Measurements from ENCODE around the gene CES2.
A peak's percentile ranks its signal among the peaks of the same experiment; 100 is the strongest.

The CES2 gene

DNA sequence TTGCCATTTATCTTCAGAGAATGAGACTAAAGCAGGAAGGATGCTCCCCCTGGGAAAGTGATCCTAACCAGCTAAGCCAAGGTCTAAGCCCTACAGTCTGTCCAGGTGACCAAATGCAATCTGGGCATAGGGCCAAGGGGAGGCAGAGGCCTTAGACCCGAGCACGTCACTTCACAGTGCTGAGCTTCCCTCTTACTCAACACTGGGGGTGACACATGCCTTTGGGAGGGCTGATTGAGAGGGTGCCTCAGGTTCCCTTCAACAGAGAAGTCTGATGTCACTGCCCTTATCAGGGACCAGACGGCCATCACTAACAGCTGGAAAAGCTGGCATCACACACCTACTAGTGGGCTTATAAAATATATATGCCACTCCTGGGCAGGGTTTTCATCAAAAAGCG lies 5.1 kb upstream of the CES2 start (continued):
- TF ChIP-seq, protein P1, sequence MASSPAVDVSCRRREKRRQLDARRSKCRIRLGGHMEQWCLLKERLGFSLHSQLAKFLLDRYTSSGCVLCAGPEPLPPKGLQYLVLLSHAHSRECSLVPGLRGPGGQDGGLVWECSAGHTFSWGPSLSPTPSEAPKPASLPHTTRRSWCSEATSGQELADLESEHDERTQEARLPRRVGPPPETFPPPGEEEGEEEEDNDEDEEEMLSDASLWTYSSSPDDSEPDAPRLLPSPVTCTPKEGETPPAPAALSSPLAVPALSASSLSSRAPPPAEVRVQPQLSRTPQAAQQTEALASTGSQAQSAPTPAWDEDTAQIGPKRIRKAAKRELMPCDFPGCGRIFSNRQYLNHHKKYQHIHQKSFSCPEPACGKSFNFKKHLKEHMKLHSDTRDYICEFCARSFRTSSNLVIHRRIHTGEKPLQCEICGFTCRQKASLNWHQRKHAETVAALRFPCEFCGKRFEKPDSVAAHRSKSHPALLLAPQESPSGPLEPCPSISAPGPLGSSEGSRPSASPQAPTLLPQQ (tag by site-specific recombination; IDR thresholded peaks at IDR 0.05), result 0 out of 2 replicates have a peak, but pooled peaks have one; percentile 49
- TF ChIP-seq ZNF19 (tag by site-specific recombination; IDR thresholded peaks at IDR 0.05; ENCODE audit: low read depth) (no peak), ZNF624 (tag by site-specific recombination; IDR thresholded peaks at IDR 0.05) (no peak), ZNF16 (tag by site-specific recombination; IDR thresholded peaks at IDR 0.05; ENCODE audit: low read depth) (no peak), ZNF350 (tag by site-specific recombination; IDR thresholded peaks at IDR 0.05) (no peak), ZNF140 (tag by site-specific recombination; IDR thresholded peaks at IDR 0.05) (no peak), ZNF501 (tag by site-specific recombination; IDR thresholded peaks at IDR 0.05) (no peak), ZNF768 (tag by site-specific recombination; IDR thresholded peaks at IDR 0.05) (no peak), ZNF114 (tag by site-specific recombination; IDR thresholded peaks at IDR 0.05) (no peak), ZBTB11 (tag by site-specific recombination; conservative IDR thresholded peaks at IDR 0.05; ENCODE audit: low read depth) (no peak), ZEB2 (tag by site-specific recombination; IDR thresholded peaks at IDR 0.05) (no peak), PRDM10 (tag by site-specific recombination; IDR thresholded peaks at IDR 0.05) (0 out of 2 replicates have a peak, but pooled peaks have one; percentile 18), ZNF621 (tag by site-specific recombination; IDR thresholded peaks at IDR 0.05) (no peak), ZNF169 (tag by site-specific recombination; IDR thresholded peaks at IDR 0.05) (no peak), ZIC2 (tag by site-specific recombination; IDR thresholded peaks at IDR 0.05) (no peak), ZNF37A (tag by site-specific recombination; IDR thresholded peaks at IDR 0.05) (no peak), ZNF132 (tag by site-specific recombination; IDR thresholded peaks at IDR 0.05; ENCODE audit: borderline replicate concordance) (no peak), ZNF660 (tag by site-specific recombination; IDR thresholded peaks at IDR 0.05) (0 out of 2 replicates have a peak, but pooled peaks have one; percentile 72), ZNF670 (tag by site-specific recombination; IDR thresholded peaks at IDR 0.05; ENCODE audit: low read depth) (no peak), ZNF266 (tag by site-specific recombination; IDR thresholded peaks at IDR 0.05; ENCODE audit: low read depth) (no peak), GFI1B (tag by site-specific recombination; IDR thresholded peaks at IDR 0.05) (no peak)
- TF ChIP-seq, protein P2, sequence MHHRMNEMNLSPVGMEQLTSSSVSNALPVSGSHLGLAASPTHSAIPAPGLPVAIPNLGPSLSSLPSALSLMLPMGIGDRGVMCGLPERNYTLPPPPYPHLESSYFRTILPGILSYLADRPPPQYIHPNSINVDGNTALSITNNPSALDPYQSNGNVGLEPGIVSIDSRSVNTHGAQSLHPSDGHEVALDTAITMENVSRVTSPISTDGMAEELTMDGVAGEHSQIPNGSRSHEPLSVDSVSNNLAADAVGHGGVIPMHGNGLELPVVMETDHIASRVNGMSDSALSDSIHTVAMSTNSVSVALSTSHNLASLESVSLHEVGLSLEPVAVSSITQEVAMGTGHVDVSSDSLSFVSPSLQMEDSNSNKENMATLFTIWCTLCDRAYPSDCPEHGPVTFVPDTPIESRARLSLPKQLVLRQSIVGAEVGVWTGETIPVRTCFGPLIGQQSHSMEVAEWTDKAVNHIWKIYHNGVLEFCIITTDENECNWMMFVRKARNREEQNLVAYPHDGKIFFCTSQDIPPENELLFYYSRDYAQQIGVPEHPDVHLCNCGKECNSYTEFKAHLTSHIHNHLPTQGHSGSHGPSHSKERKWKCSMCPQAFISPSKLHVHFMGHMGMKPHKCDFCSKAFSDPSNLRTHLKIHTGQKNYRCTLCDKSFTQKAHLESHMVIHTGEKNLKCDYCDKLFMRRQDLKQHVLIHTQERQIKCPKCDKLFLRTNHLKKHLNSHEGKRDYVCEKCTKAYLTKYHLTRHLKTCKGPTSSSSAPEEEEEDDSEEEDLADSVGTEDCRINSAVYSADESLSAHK (tag by site-specific recombination; IDR thresholded peaks at IDR 0.05), result no peak
- TF ChIP-seq, protein P3, sequence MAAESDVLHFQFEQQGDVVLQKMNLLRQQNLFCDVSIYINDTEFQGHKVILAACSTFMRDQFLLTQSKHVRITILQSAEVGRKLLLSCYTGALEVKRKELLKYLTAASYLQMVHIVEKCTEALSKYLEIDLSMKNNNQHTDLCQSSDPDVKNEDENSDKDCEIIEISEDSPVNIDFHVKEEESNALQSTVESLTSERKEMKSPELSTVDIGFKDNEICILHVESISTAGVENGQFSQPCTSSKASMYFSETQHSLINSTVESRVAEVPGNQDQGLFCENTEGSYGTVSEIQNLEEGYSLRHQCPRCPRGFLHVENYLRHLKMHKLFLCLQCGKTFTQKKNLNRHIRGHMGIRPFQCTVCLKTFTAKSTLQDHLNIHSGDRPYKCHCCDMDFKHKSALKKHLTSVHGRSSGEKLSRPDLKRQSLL (tag by site-specific recombination; IDR thresholded peaks at IDR 0.05), result no peak
- TF ChIP-seq, protein P4, sequence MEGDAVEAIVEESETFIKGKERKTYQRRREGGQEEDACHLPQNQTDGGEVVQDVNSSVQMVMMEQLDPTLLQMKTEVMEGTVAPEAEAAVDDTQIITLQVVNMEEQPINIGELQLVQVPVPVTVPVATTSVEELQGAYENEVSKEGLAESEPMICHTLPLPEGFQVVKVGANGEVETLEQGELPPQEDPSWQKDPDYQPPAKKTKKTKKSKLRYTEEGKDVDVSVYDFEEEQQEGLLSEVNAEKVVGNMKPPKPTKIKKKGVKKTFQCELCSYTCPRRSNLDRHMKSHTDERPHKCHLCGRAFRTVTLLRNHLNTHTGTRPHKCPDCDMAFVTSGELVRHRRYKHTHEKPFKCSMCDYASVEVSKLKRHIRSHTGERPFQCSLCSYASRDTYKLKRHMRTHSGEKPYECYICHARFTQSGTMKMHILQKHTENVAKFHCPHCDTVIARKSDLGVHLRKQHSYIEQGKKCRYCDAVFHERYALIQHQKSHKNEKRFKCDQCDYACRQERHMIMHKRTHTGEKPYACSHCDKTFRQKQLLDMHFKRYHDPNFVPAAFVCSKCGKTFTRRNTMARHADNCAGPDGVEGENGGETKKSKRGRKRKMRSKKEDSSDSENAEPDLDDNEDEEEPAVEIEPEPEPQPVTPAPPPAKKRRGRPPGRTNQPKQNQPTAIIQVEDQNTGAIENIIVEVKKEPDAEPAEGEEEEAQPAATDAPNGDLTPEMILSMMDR (tag by site-specific recombination; IDR thresholded peaks at IDR 0.05), result no peak

All from HEK293 (cell line).